HG03571 (cell line): ENCODE data around the gene PLEKHA8.

Source experiments
- ATAC-seq: cut with Tn5 transposase; IDR thresholded peaks from one replicate; pipeline ENCODE4 v1.9.1; 2021; ENCODE audit not compliant: unreplicated experiment

Gene PLEKHA8

GRCh38 chr7:30022991-30023390, 5.2 kb upstream of the PLEKHA8 start:
- no peak for ATAC-seq

DNA sequence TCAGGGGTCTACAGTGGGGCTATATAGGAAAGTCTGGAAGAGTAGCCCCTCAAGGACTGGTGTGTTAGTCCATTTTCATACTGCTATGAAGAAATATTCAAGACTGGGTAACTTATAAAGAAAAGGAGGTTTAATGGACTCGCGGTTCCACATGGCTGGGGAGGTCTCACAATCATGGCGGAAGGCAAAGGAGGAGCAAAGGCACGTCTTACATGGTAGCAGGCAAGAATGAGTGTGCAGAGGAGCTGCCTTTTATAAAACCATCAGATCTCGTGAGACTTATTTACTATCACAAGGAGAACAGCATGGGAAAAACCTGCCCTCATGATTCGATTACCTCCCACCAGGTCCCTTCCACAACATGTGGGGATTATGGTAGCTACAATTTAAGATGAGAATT, 4.7 kb upstream of the PLEKHA8 start:
- no peak for ATAC-seq

DNA sequence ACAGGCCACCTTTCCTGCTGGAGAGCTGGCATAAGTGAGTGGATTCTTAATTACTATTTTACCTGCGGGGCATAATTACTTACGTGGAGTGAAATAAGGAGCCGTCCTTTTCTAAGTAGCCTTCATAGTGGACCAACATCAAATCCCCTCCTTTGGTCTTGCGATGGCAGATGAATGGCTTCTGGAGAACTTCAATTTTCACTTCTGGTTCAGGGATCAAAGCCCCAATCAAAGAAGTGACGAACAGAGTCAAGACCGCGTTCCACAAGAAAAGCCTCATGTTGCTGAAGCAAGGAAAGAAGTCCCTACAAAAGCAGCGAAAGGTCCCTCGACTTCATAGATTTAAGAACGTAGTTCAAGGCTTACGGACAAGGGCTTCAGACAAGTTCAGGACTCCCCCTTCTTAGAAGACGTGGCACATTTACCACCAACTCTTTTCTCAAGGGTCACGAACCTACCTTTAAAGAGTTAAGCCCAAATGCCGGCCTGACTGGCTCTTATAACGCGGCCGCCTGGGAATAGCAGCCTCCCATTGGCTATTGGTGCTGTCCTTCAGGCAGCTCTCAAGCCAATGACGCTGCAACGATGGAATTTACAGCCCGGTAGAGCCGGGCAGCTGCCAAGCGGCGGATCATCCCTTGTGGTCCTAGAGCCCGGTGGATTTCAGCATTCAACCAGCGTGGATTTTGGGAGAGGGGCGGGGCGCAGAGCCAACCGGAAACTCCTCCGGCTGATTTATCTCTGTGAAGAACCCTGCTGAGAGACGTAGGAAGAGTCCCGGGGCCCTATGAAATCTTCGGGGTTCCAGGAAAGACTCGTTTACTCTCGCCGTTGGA, 1.8 kb upstream of the PLEKHA8 start, which contains the start of gene FKBP14:
Gene FKBP14 (minus strand): TSS at position 474 of the 836 bp plus-strand sequence. CDS start 194 bp downstream, at position 280.
- peak; percentile 63 for ATAC-seq

DNA sequence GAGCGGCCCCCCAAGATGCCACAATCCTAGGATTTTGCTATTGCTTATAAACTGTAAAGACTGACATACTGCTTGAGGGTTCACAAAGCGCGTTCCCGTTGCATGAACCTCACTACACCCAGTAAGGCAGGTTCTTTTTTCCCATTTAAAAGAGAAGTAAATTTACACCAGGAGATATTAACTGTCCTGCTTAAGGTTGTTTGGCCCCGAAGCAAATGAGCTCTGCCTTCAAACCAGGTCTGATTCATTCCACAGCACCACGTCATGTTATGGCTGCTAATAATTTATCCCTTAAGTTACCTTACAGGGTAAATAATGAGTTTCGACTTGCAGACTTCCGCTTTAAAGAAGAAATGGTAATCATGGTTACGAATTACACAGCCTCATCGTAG, 1.2 kb upstream of the PLEKHA8 start:
- ATAC-seq = peak; percentile 30

DNA sequence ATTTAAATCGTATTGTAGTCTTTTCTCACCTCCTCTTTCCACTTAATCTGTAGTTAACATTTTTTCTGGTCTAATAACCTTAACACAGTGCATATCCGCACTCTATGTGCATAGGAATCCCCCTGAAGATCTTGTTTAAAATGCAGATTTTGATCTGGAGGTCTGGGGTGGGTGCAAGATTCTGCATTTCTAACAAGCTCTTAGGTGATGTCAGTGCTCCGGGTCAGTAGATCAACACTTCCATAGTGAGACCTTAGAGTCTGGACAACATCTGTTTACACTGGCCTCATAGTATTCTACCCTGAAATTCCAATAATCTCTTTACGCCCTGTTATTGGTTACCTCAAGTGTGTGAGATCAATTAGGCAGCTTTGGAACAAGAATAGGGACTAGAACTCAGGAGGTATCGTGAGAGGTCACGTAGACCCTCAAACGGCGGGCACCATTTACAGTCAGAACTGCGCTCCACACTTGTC, 434 bp upstream of the PLEKHA8 start:
- peak; percentile 0 for ATAC-seq

DNA sequence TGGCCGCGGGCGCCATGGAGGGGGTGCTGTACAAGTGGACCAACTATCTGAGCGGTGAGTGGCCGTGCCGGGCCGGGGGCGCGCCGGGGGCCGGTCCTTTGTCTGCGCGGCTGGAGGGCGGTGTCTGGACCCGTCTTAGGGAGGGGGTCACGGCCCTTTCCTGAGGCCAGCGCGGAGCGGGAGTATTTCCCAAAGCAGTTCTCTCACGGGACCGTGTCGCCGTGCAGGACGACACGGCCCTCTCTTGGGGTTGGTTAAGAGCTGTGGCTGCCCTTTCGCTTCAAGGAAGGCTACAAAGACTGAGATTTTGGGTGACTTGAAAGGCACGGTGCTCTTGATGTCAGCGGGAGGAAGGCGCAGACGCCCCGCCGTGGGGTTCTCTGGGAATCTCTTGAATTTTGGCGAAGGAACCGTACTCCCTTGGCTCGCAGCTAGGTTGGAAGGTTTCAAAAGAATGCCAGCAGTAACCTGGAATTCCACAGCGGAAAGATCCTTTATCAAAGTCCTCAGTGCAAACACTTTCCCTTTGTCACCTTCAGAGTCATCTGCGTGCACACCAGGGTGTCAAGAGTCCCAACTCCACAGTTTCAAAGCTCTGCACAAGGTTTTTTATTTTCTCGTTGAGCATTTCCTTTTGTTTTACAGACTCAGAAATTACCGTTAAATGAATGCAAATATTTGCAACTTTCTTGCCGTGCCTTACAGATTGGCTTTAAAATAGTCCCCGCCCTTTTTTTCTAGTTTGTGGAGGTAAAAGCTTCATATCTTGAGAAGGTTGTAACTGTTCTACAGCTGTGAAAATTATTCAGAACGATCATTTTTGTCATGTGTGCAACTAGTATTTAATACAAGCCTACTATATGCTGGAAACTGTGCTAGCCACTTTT, 780 bp downstream of the PLEKHA8 start:
- ATAC-seq = peak; percentile 9

GRCh38 chr7:30029696-30030095, 1.5 kb downstream of the PLEKHA8 start:
- no peak for ATAC-seq

- ATAC-seq = no peak
These were observed 4.3 kb downstream of the PLEKHA8 start for GRCh38 chr7:30032310-30033125.

GRCh38 chr7:30034501-30034900, 6.3 kb downstream of the PLEKHA8 start:
- no peak for ATAC-seq

DNA sequence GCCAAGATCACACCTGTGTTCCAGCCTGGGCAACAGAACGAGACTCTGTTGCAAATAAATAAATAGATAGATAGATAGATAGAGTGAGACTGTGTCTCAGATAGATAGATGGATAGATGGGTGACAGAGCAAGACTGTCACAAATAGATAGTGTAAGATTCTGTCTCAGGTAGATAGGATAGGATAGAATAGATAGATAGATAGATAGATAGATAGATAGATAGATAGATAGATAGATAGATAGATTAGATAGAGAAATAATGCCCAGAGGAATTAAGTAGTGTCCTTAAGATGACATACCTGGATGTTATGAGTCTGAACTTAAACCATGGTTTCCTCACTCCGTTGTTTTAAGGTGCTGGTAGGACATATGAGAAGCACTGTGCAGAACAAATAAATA, 8.0 kb downstream of the PLEKHA8 start:
- ATAC-seq = no peak

GRCh38 chr7:30038196-30038980, 10.2 kb downstream of the PLEKHA8 start:
- no peak for ATAC-seq

DNA sequence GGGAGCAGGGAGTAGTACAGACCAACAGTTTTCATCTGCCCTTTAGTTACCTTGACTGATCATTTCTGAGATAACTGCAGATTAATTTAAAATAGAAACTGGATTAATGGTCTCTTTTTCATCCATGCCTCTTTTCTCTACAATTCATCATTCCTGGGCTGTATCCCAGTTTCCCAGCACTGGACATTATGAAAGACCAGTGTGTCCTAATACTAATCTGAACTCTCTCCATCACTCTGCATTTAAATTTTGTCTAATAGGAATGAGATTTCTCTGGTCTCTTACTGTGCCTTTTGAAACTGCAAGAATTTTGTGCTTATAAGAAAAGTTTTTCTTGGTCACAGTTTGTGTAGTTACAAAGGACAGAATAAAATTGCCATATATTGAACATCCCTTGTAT, 12.7 kb downstream of the PLEKHA8 start:
- no peak for ATAC-seq

DNA sequence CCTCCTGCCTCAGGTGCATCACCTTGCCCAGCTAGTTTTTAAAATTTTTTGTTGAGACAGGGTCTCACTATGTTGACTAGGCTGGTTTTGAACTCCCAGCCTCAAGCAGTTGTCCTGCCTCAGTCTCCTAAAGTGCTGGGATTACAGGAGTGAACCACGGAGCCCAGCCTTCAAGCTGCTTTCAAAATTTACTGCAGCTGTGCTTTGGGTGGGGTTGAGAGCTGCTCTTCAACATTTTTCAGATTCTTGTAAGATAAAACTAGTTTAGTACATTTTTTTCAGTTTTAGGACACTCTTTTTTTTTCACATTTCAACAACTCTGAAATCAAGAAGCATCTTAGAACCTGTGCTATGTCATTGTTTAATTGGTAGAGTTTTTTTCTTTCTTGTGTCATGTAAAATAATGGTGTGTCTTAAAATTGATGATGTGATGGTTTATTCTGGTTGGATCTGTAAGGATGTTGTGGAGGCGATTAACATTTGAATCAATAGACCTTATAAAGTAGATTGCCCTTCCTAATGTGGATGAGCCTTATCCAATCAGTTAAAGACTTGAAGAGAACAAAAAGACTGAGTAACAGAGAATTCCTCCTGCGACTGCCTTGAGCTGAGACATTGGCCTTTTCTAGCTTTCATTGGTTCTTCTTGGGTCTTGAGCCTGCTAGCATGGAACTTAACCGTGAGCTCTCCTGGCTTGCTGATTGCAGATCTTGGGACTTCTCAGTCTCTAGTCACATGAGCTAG, 13.5 kb downstream of the PLEKHA8 start:
- no peak for ATAC-seq

- no peak for ATAC-seq
These were observed 18.0 kb downstream of the PLEKHA8 start for GRCh38 chr7:30046127-30046770.

- ATAC-seq = no peak
These were observed 18.9 kb downstream of the PLEKHA8 start for GRCh38 chr7:30047124-30047523.

DNA sequence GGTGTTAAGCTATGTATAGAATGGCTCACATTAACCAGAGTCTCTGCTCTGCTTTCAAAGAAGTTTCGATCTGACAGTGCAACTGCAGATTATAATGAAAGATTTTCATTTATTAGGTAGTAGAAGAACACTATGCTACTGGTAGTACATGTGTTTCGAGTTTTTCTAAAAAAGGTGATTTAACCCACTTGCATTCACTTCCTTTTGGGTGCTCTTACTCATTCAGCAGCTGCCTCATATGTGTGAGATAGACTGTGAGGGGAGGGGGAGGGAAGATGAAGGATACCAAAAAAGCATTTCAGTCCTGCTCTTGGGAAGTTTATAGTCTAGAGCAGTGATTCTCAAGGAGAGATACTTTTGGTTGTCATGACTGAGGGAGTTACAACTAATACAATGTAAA, 20.4 kb downstream of the PLEKHA8 start:
- ATAC-seq = no peak

GRCh38 chr7:30049173-30049572, 21.0 kb downstream of the PLEKHA8 start:
- ATAC-seq = no peak

DNA sequence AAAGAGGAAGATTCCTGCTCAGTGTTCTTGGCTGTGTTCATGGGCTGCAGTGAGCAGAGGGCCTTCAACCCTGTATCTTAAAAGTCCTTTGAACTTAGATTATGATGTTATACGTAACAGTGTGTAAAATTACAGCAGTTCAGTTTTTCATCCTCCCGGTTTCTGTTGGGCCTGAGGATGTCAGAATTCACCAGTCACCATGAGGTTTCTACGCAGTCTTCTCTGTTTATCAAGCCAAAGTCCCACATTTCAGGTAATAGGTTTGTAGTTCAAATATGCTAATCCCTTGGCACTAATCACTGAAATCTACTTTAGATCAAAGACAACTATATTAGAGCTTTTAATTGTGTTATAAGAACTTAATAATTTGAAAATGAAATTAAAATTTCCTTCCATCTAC, 24.9 kb downstream of the PLEKHA8 start:
- no peak for ATAC-seq

DNA sequence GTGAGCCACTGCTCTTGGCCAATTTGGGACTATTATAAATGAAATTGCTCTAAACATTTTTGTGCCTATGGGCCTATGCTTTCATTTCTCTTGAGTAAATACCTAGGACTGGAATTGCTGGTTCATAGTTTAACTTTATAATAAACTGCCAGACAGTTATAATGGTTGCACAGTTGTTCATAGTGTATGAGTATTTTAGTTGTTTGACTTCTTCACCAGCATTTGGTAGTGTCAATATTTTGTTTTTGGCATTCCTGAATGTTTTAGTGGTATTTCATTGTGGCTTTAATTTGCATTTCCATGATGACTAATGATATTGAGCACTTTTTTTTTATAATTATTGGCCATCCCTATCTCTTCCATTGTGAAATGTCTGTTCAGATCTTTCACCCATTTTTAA, 29.5 kb downstream of the PLEKHA8 start:
- no peak for ATAC-seq
